ENCODE data around the gene SPATA9.

DNA sequence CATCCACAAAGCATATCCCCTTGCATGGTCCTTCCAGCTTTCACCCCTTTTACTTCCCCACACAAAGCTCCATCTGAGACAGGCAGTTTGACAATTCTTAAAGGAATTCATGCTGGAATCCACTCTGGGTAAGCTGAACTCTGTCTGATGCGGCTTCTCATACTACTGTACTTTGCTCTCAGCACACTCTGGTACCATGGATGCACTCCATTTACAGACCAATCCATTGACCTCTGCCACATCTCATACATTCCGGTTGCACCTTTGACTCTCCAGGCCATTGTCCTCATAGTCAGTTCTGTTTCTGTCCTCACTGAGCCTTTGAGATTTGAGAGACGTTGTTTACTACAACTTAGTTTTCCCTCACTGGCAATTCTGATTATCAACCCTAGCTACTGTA, 12.2 kb downstream of the SPATA9 start:
- TF ChIP-seq CTCF (IDR thresholded peaks at IDR 0.05) (no peak), MAX (IDR thresholded peaks at IDR 0.05; ENCODE audit: low read depth) (no peak), TAF1 (IDR thresholded peaks at IDR 0.05; ENCODE audit: borderline replicate concordance, low read depth, low read length) (no peak), POLR2AphosphoS5 (IDR thresholded peaks at IDR 0.05; ENCODE audit: low read depth, low read length) (no peak), EZH2phosphoT487 (IDR thresholded peaks at IDR 0.05; ENCODE audit: borderline replicate concordance, low read depth) (no peak), ZBTB33 (IDR thresholded peaks at IDR 0.05; ENCODE audit: borderline replicate concordance, low read depth) (no peak), GABPA (IDR thresholded peaks at IDR 0.05; ENCODE audit: low read depth) (no peak), RAD21 (IDR thresholded peaks at IDR 0.05; ENCODE audit: low read length) (no peak), FOSL2 (IDR thresholded peaks at IDR 0.05; ENCODE audit: borderline replicate concordance, low read depth) (no peak), PBX3 (IDR thresholded peaks at IDR 0.05) (no peak), MXI1 (IDR thresholded peaks at IDR 0.05; ENCODE audit: low read depth, low read length) (no peak), RXRA (IDR thresholded peaks at IDR 0.05; ENCODE audit: borderline replicate concordance, low read depth) (no peak)
- TF ChIP-seq, protein P1, sequence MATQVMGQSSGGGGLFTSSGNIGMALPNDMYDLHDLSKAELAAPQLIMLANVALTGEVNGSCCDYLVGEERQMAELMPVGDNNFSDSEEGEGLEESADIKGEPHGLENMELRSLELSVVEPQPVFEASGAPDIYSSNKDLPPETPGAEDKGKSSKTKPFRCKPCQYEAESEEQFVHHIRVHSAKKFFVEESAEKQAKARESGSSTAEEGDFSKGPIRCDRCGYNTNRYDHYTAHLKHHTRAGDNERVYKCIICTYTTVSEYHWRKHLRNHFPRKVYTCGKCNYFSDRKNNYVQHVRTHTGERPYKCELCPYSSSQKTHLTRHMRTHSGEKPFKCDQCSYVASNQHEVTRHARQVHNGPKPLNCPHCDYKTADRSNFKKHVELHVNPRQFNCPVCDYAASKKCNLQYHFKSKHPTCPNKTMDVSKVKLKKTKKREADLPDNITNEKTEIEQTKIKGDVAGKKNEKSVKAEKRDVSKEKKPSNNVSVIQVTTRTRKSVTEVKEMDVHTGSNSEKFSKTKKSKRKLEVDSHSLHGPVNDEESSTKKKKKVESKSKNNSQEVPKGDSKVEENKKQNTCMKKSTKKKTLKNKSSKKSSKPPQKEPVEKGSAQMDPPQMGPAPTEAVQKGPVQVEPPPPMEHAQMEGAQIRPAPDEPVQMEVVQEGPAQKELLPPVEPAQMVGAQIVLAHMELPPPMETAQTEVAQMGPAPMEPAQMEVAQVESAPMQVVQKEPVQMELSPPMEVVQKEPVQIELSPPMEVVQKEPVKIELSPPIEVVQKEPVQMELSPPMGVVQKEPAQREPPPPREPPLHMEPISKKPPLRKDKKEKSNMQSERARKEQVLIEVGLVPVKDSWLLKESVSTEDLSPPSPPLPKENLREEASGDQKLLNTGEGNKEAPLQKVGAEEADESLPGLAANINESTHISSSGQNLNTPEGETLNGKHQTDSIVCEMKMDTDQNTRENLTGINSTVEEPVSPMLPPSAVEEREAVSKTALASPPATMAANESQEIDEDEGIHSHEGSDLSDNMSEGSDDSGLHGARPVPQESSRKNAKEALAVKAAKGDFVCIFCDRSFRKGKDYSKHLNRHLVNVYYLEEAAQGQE (IDR thresholded peaks at IDR 0.05; ENCODE audit: low read depth, low read length) = no peak
